ENCODE results near the gene KRTAP2-3. TPM values are rescaled to one million over a fixed set of nuclear protein-coding genes. Genes with fewer than 3 reads are reported as not detected.

KRTAP2-3 gene
- total RNA-seq, 3 donors from 2014 or later (not counting 1 experiment from before 2014, with no cell fraction given), result not detected

DNA sequence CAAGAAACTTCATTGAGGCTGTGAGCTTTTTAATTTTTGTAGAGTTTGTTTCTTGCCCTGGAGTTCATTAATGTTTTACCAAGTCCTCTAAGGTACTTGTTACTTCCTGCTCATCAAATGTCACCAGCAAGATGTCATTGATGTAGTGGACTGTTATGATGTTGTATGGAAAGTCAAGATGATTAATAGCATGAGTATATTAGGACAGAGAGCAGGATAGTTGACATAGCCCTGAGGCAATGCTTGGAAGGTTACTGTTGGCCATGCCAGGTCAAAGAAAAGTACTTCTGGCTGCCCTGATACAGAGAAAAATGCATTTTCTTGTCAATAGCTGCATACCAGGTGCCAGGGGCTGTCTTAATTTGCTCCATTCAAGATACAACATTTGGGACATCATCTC, 39.6 kb downstream of the KRTAP2-3 start:
- no peaks in the 10 kb centered on the region for H3K4me1 ChIP-seq (ENCODE audit: control insufficient read depth, insufficient read depth, low read length)
- no peaks in the 10 kb centered on the region for H3K9me3 Mint-ChIP-seq
- H3K4me3 Mint-ChIP-seq, result no peak overlapping the region
- H3K9me3 ChIP-seq (ENCODE audit: control insufficient read depth, insufficient read depth, low read length), result no peaks in the 10 kb centered on the region
- TF ChIP-seq, protein P1, sequence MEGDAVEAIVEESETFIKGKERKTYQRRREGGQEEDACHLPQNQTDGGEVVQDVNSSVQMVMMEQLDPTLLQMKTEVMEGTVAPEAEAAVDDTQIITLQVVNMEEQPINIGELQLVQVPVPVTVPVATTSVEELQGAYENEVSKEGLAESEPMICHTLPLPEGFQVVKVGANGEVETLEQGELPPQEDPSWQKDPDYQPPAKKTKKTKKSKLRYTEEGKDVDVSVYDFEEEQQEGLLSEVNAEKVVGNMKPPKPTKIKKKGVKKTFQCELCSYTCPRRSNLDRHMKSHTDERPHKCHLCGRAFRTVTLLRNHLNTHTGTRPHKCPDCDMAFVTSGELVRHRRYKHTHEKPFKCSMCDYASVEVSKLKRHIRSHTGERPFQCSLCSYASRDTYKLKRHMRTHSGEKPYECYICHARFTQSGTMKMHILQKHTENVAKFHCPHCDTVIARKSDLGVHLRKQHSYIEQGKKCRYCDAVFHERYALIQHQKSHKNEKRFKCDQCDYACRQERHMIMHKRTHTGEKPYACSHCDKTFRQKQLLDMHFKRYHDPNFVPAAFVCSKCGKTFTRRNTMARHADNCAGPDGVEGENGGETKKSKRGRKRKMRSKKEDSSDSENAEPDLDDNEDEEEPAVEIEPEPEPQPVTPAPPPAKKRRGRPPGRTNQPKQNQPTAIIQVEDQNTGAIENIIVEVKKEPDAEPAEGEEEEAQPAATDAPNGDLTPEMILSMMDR (IDR thresholded peaks at IDR 0.05), result no peak
- H3K4me3 ChIP-seq (ENCODE audit: low read length), result no peak overlapping the region
- no peak overlapping the region for H3K27ac Mint-ChIP-seq
- H3K36me3 Mint-ChIP-seq, result no peaks in the 10 kb centered on the region
- DNase-seq (no peak), ATAC-seq (no peak)
- H3K27ac ChIP-seq (ENCODE audit: low read length), result no peak overlapping the region
- H3K36me3 ChIP-seq (ENCODE audit: control insufficient read depth, insufficient read depth, low read length), result no peaks in the 10 kb centered on the region
- intact Hi-C loops (cut with micrococcal nuclease), result no loop called here
- no peaks in the 10 kb centered on the region for H3K4me1 Mint-ChIP-seq
- no peaks in the 10 kb centered on the region for H3K27me3 ChIP-seq (ENCODE audit: control insufficient read depth, insufficient read depth, low read length)
- H3K27me3 Mint-ChIP-seq (ENCODE audit: low read depth in 2 of 2), result peaks cover 20 to 24% of the 10 kb centered on the region in 2 donors

DNA sequence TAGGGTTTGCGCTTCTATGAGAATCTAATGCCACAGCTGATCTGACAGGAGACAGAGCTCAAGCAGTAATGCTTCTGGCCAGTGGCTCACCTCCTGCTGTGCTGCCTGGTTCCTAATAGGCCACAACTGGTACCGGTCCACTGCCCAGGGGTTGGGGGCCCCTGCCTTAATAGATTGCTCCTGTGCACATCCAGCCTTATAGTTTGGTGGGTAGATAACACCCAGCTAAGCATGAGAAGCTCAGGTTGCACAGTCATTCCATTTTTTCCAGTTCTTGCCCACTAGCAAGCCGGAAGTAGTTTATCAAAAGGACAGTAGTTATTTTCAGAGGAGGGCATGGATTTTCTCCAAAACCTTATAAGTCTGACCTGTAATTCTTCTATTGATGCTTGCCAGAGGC, 40.5 kb downstream of the KRTAP2-3 start:
- no peaks in the 10 kb centered on the region for H3K27me3 ChIP-seq (ENCODE audit: control insufficient read depth, insufficient read depth, low read length)
- Mint-ChIP-seq H3K4me1 (no peaks in the 10 kb centered on the region), H3K4me3 (no peak overlapping the region), H3K36me3 (no peaks in the 10 kb centered on the region), H3K27ac (no peak overlapping the region), H3K9me3 (no peaks in the 10 kb centered on the region), H3K27me3 (ENCODE audit: low read depth in 2 of 2) (peaks cover 16 to 22% of the 10 kb centered on the region in 2 donors)
- WGBS (ENCODE audit: insufficient coverage), result 96% methylated on average over 3 of the region's 3 CpGs
- no peak overlapping the region for H3K27ac ChIP-seq (ENCODE audit: low read length)
- H3K4me3 ChIP-seq (ENCODE audit: low read length), result no peak overlapping the region
- H3K4me1 ChIP-seq (ENCODE audit: control insufficient read depth, insufficient read depth, low read length), result no peaks in the 10 kb centered on the region
- TF ChIP-seq, protein P1 (IDR thresholded peaks at IDR 0.05), result no peak
- intact Hi-C loops (cut with micrococcal nuclease), result no loop called here
- ATAC-seq (no peak), DNase-seq (no peak)
- no peaks in the 10 kb centered on the region for H3K36me3 ChIP-seq (ENCODE audit: control insufficient read depth, insufficient read depth, low read length)
- H3K9me3 ChIP-seq (ENCODE audit: control insufficient read depth, insufficient read depth, low read length), result no peaks in the 10 kb centered on the region

DNA sequence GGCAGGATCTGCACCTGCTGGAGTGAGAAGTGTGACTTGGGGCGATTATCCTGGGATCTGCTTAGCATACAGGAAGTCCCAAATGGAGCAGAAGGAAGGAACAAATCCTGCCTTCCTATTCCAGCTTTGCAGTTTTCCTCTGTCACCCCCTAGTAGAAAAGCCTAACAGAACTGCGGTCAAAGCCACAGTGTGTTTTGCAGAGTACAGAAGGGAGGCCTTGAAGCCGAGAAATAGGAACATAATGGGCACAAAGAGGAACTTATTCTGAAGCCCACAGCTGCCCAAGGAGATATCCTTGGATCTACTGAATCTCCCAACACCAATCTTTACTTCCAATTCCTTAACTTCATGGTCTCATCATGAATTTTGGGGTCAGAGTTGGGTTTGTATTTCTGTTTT, 41.4 kb downstream of the KRTAP2-3 start:
- 59% methylated on average over 3 of the region's 3 CpGs for WGBS (ENCODE audit: insufficient coverage)
- ATAC-seq, result no peak

More for the DNA sequence above, 41.4 kb downstream of the KRTAP2-3 start:
- Histone ChIP-seq H3K27me3 (ENCODE audit: control insufficient read depth, insufficient read depth, low read length) (no peaks in the 10 kb centered on the region), H3K36me3 (ENCODE audit: control insufficient read depth, insufficient read depth, low read length) (no peaks in the 10 kb centered on the region), H3K9me3 (ENCODE audit: control insufficient read depth, insufficient read depth, low read length) (no peaks in the 10 kb centered on the region), H3K4me1 (ENCODE audit: control insufficient read depth, insufficient read depth, low read length) (no peaks in the 10 kb centered on the region), H3K4me3 (ENCODE audit: low read length) (no peak overlapping the region), H3K27ac (ENCODE audit: low read length) (no peak overlapping the region)
- TF ChIP-seq, protein P1 (IDR thresholded peaks at IDR 0.05), result no peak
- DNase-seq, result no peak
- Mint-ChIP-seq H3K27me3 (ENCODE audit: low read depth in 2 of 2) (peaks cover 16 to 18% of the 10 kb centered on the region in 2 donors), H3K4me3 (no peak overlapping the region), H3K4me1 (no peaks in the 10 kb centered on the region), H3K36me3 (no peaks in the 10 kb centered on the region), H3K27ac (no peak overlapping the region), H3K9me3 (no peaks in the 10 kb centered on the region)
- intact Hi-C loops (cut with micrococcal nuclease), result no loop called here

Measured in natural killer cell (primary cell).